H1 (cell line): ENCODE data around the gene EXTL2. TPM values are rescaled to one million over a fixed set of nuclear protein-coding genes. Genes with fewer than 3 reads are reported as not detected.

Source experiments
- CTCF ChIA-PET: fragments of 300-600 bp; sonication (Branson Sonifier 250); formaldehyde crosslinking; loops from one replicate; lab custom pipeline; 2021; ENCODE audit not compliant: partially characterized antibody; lab: Charles Lee
- POLR2A ChIA-PET: fragments of 300-600 bp; sonication (Branson Sonifier 250); formaldehyde crosslinking; loops from one replicate; lab custom pipeline; 2021; ENCODE audit warnings: inconsistent platforms; ENCODE audit not compliant: partially characterized antibody; lab: Charles Lee
- DNase-seq, 2 experiments: peaks; one replicate each; pipeline versions ENCODE4 v3.0.0 to v3.0.0-alpha.2; 2010 to 2022; ENCODE audit warnings: low spot score in 2 of 2, low read depth in 1 of 2, mixed read lengths in 1 of 2
- FAIRE-seq: peaks from 2 replicates; lab custom pipeline; 2011; peaks lifted over from hg19 to GRCh38; lab: Jason Lieb, UNC
- H2AFZ ChIP-seq: 2 replicates; pipeline ENCODE4 v1.8.1; 2012; ENCODE audit warnings: low read length, inconsistent platforms
- H2AK5ac ChIP-seq: 2 replicates; pipeline ENCODE4 v1.6.1; 2013; ENCODE audit warnings: low read depth, low read length
- H2BK120ac ChIP-seq: replicated peaks from 2 replicates; pipeline ENCODE3; 2013; ENCODE audit warnings: low read depth, low read length, inconsistent platforms
- H2BK12ac ChIP-seq: 2 replicates; pipeline ENCODE4 v1.6.1; 2013; ENCODE audit warnings: low read depth, low read length
- H2BK15ac ChIP-seq: 2 replicates; pipeline ENCODE4 v1.6.1; 2013; ENCODE audit warnings: low read length
- H2BK20ac ChIP-seq: 2 replicates; pipeline ENCODE4 v1.6.1; 2013; ENCODE audit warnings: low read length
- H2BK5ac ChIP-seq: 2 replicates; pipeline ENCODE4 v1.6.1; 2013; ENCODE audit warnings: low read depth, low read length
- H3K14ac ChIP-seq: 2 replicates; pipeline ENCODE4 v1.6.1; 2013; ENCODE audit warnings: inconsistent platforms; ENCODE audit not compliant: insufficient read length
- H3K18ac ChIP-seq: 2 replicates; pipeline ENCODE4 v1.6.1; 2013; ENCODE audit warnings: low read length; ENCODE audit errors: extremely low read depth
- H3K23ac ChIP-seq: 2 replicates; pipeline ENCODE4 v1.6.1; 2013; ENCODE audit warnings: inconsistent platforms; ENCODE audit not compliant: insufficient read length
- H3K23me2 ChIP-seq: 2 replicates; pipeline ENCODE4 v1.6.1; 2013; ENCODE audit warnings: low read depth, low read length
- H3K27ac ChIP-seq: 2 replicates; pipeline ENCODE4 v1.6.1; 2011; ENCODE audit warnings: low read depth, low read length, inconsistent platforms
- H3K27me3 ChIP-seq, 4 experiments: replicated peaks in 1 of 4; 1 replicate in 1 of 4; 2 replicates in 3 of 4; pipeline versions ENCODE4 v1.6.1 to v1.8.1; 2011 to 2013; ENCODE audit warnings: low read length in 3 of 4, mild to moderate bottlenecking in 3 of 4, inconsistent platforms in 2 of 4, mixed read lengths in 2 of 4, moderate library complexity in 1 of 4; ENCODE audit not compliant: control insufficient read depth in 3 of 4, insufficient read depth in 3 of 4; ENCODE audit errors: extremely low read depth in 1 of 4
- H3K36me3 ChIP-seq, 4 experiments: 2 replicates each; pipeline versions ENCODE4 v1.6.1 to v1.8.1; 2011 to 2013; ENCODE audit warnings: mild to moderate bottlenecking in 4 of 4, low read length in 3 of 4, moderate library complexity in 2 of 4, control low read depth in 1 of 4, inconsistent platforms in 1 of 4; ENCODE audit not compliant: insufficient read depth in 4 of 4, control insufficient read depth in 2 of 4
- H3K4ac ChIP-seq: replicated peaks from 2 replicates; pipeline ENCODE3; 2013; ENCODE audit warnings: low read length, low read depth, mixed read lengths, inconsistent platforms; ENCODE audit not compliant: insufficient read length
- H3K4me1 ChIP-seq, 4 experiments: replicated peaks in 1 of 4; 1 replicate in 1 of 4; 2 replicates in 3 of 4; pipeline versions ENCODE4 v1.6.1 to v1.8.1; 2011 to 2013; ENCODE audit warnings: low read length in 3 of 4, inconsistent platforms in 2 of 4, mixed read lengths in 1 of 4; ENCODE audit not compliant: insufficient read depth in 4 of 4, control insufficient read depth in 3 of 4
- H3K4me2 ChIP-seq, 2 experiments: 2 replicates each; pipeline versions ENCODE4 v1.6.1 to v1.8.1; 2011 to 2013; ENCODE audit warnings: low read depth in 2 of 2, low read length in 2 of 2, control low read depth in 1 of 2, inconsistent platforms in 1 of 2, mild to moderate bottlenecking in 1 of 2; ENCODE audit not compliant: insufficient read depth in 1 of 2
- H3K4me3 ChIP-seq, 4 experiments: fragments of 200-600, 300-600 bp in 1 of 4; sonication (generic), shearing (Covaris generic), sonication (Bioruptor Twin) in 1 of 4; 2 replicates each; pipeline versions ENCODE4 v1.5.1 to v1.8.1; 2011 to 2016; ENCODE audit warnings: low read length in 4 of 4, low read depth in 3 of 4, control low read depth in 2 of 4, inconsistent platforms in 2 of 4, mild to moderate bottlenecking in 2 of 4, mixed read lengths in 1 of 4, moderate library complexity in 1 of 4; ENCODE audit not compliant: insufficient read depth in 2 of 4; ENCODE audit errors: extremely low read depth in 1 of 4
- H3K56ac ChIP-seq: replicated peaks from 2 replicates; pipeline ENCODE3; 2013; ENCODE audit warnings: low read depth, mild to moderate bottlenecking, mixed read lengths, low read length, inconsistent platforms; ENCODE audit not compliant: insufficient read length
- H3K79me1 ChIP-seq: 2 replicates; pipeline ENCODE4 v1.6.1; 2013; ENCODE audit warnings: low read depth, low read length, control low read depth
- H3K79me2 ChIP-seq, 2 experiments: 2 replicates each; pipeline versions ENCODE4 v1.6.1 to v1.8.1; 2012 to 2013; ENCODE audit warnings: low read length in 2 of 2, mild to moderate bottlenecking in 2 of 2, inconsistent platforms in 1 of 2; ENCODE audit not compliant: insufficient read depth in 2 of 2, control insufficient read depth in 1 of 2
- H3K9ac ChIP-seq, 4 experiments: replicated peaks in 1 of 4; 1 replicate in 1 of 4; 2 replicates in 3 of 4; pipeline versions ENCODE4 v1.6.1 to v1.8.1; 2011 to 2013; ENCODE audit warnings: low read depth in 3 of 4, low read length in 3 of 4, control low read depth in 2 of 4, mild to moderate bottlenecking in 2 of 4, moderate library complexity in 2 of 4, inconsistent platforms in 1 of 4; ENCODE audit errors: extremely low read depth in 1 of 4
- H3K9me3 ChIP-seq, 2 experiments: 2 replicates each; pipeline versions ENCODE4 v1.6.1 to v1.8.1; 2012 to 2013; ENCODE audit warnings: mild to moderate bottlenecking in 2 of 2, moderate library complexity in 2 of 2, control low read depth in 1 of 2, inconsistent platforms in 1 of 2, low read depth in 1 of 2, low read length in 1 of 2, mixed read lengths in 1 of 2; ENCODE audit not compliant: insufficient read depth in 2 of 2
- H4K20me1 ChIP-seq, 2 experiments: replicated peaks in 1 of 2; 2 replicates each; pipeline versions ENCODE3 to v1.8.1; 2011 to 2013; ENCODE audit warnings: inconsistent platforms in 2 of 2, low read length in 2 of 2, mild to moderate bottlenecking in 1 of 2; ENCODE audit not compliant: insufficient read depth in 2 of 2, control insufficient read depth in 1 of 2
- H4K5ac ChIP-seq: 2 replicates; pipeline ENCODE4 v1.6.1; 2013; ENCODE audit warnings: low read length, low read depth, mixed read lengths, inconsistent platforms; ENCODE audit not compliant: insufficient read length
- H4K8ac ChIP-seq: 2 replicates; pipeline ENCODE4 v1.8.0; 2013; ENCODE audit warnings: mild to moderate bottlenecking, moderate library complexity, low read length, inconsistent platforms; ENCODE audit not compliant: insufficient read depth; ENCODE audit errors: extremely low read depth
- H4K91ac ChIP-seq: replicated peaks from 2 replicates; pipeline ENCODE3; 2013; ENCODE audit warnings: low read length, mixed read lengths, inconsistent platforms; ENCODE audit not compliant: insufficient read length
- BCL11A ChIP-seq, 2 experiments: IDR thresholded peaks; one replicate each; pipeline ENCODE4 v1.6.1; 2011; ENCODE audit warnings: low read depth in 2 of 2, low read length in 2 of 2, mild to moderate bottlenecking in 2 of 2
- BRCA1 ChIP-seq: IDR thresholded peaks from 2 replicates; pipeline ENCODE4 v1.6.1; 2012; ENCODE audit warnings: low read depth, low read length, improper control_type of control experiment
- CBX8 ChIP-seq: fragments of 300-800, 300-1000 bp; sonication (generic); IDR thresholded peaks from 2 replicates; pipeline ENCODE4 v1.7.1; 2016; ENCODE audit warnings: low read depth, low read length, borderline replicate concordance
- CHD1 ChIP-seq: IDR thresholded peaks from 2 replicates; pipeline ENCODE4 v1.6.1; 2012; ENCODE audit warnings: low read depth, low read length, improper control_type of control experiment
- EZH2 ChIP-seq: fragments of 200-600 bp; sonication (generic); IDR thresholded peaks from 2 replicates; pipeline ENCODE4 v1.7.1; 2012; ENCODE audit warnings: low read depth, mild to moderate bottlenecking, moderate library complexity, low read length, inconsistent platforms; ENCODE audit not compliant: severe bottlenecking
- MAFK ChIP-seq: IDR thresholded peaks from 2 replicates; pipeline ENCODE4 v1.6.1; 2012; ENCODE audit warnings: low read depth, mild to moderate bottlenecking, improper control_type of control experiment, low read length
- RBBP5 ChIP-seq: IDR thresholded peaks from 2 replicates; pipeline ENCODE4 v1.7.1; 2012; ENCODE audit warnings: low read depth, mild to moderate bottlenecking, inconsistent platforms, low read length, moderate library complexity, borderline replicate concordance
- RNF2 ChIP-seq: fragments of 200-900, 300-1000 bp; sonication (generic); IDR thresholded peaks from 2 replicates; pipeline ENCODE4 v1.7.1; 2016; ENCODE audit warnings: borderline replicate concordance, low read depth, mild to moderate bottlenecking, antibody characterized with exemption, low read length; ENCODE audit not compliant: poor library complexity, severe bottlenecking; ENCODE audit errors: missing control alignments
- SP1 ChIP-seq: IDR thresholded peaks from 2 replicates; pipeline ENCODE4 v1.6.1; 2011; ENCODE audit warnings: low read depth, low read length
- SP4 ChIP-seq: IDR thresholded peaks from 2 replicates; pipeline ENCODE4 v1.6.1; 2012; ENCODE audit warnings: low read length, inconsistent platforms
- TAF7 ChIP-seq: optimal IDR thresholded peaks from 2 replicates; pipeline ENCODE3; 2011; ENCODE audit warnings: low read depth, mild to moderate bottlenecking, inconsistent platforms, low read length, moderate library complexity, borderline replicate concordance
- ZNF274 ChIP-seq: IDR thresholded peaks from 2 replicates; pipeline ENCODE4 v1.7.0; 2012; ENCODE audit warnings: low read length, borderline replicate concordance; ENCODE audit errors: extremely low read depth
- WGBS, 2 experiments: shearing (Covaris generic) in 1 of 2; methylation state at CpG; one replicate each; pipeline versions ENCODE4 v1.1.6 to v1.1.7; 2013 to 2015; ENCODE audit warnings: low lambda C conversion rate in 2 of 2, mixed read lengths in 2 of 2, inconsistent platforms in 1 of 2, low coverage in 1 of 2, missing lambda C conversion rate in 1 of 2; ENCODE audit not compliant: insufficient replicate concordance in 2 of 2, insufficient coverage in 1 of 2, insufficient read length in 1 of 2; ENCODE audit errors: extremely low coverage in 1 of 2, missing lambda C conversion rate in 1 of 2; 5-methylcytosine and 5-hydroxymethylcytosine counted together
- polyA plus RNA-seq, 7 experiments: library from polyadenylated mRNA; depleted of rRNA in 3 of 7; stranded (reverse) in 5 of 7; unstranded in 2 of 7; fragments of >200 nt in 5 of 7; fragments of 200-250 nt in 2 of 7; gene quantifications; 1 replicate in 5 of 7; 2 replicates in 1 of 7; 4 replicates in 1 of 7; pipeline versions ENCODE4 v1.2.1 to v1.2.3, GENCODE V29; 2011 to 2013; ENCODE audit warnings: missing spikeins in 2 of 7, mixed read lengths in 2 of 7
- total RNA-seq: library from RNA; stranded (reverse); fragmentation: NEBNext Ultra II Directional; extraction: Animal tissue kit (Norgen Biotek cat#: 25700); gene quantifications from 2 replicates; pipeline ENCODE4 v1.2.1, GENCODE V29; 2021
- TF ChIP-seq, protein P1 (sequence below): IDR thresholded peaks from 2 replicates; pipeline ENCODE4 v1.6.1; 2012; ENCODE audit warnings: inconsistent platforms

Gene EXTL2
- total and polyA plus RNA-seq, 2 of the 8 experiments (the other 6 are each of a cell fraction or from before 2014, with no cell fraction given) = 27.1 to 54.7 TPM

DNA sequence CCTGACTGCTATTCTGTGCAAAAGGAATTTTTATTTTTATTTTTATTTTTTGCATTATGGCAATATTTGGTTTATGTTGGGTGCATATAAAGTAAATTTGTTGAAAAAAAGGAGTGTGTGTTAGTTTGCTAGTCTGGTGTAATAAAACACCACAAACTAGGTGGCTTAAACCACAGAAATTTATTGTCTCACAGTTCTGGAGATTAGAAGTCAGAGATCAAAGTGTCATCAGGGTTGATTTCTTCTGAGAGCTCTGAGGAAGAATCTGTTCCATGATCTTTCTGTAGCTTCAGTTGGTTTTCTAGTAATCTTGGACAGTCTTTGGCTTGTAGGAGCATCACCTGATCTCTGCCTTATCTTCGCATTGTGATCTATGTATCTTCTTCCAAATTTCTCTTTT, 7.7 kb upstream of the EXTL2 start:
- H4K8ac ChIP-seq = no peak overlapping the region
- H3K4ac ChIP-seq = no peak overlapping the region
- no peak overlapping the region for H3K4me3 ChIP-seq
- H3K9ac ChIP-seq = no peak overlapping the region
- H3K4me2 ChIP-seq = no peak overlapping the region
- no peak overlapping the region for H3K27ac ChIP-seq
- H2AK5ac ChIP-seq = no peak overlapping the region
- no peak for FAIRE-seq
- H3K27me3 ChIP-seq = no peaks in the 10 kb centered on the region
- no peak overlapping the region for H2BK5ac ChIP-seq
- H3K79me1 ChIP-seq = no peaks in the 10 kb centered on the region
- no peak overlapping the region for H2BK15ac ChIP-seq
- peaks cover 0 to 8% of the 10 kb centered on the region in 2 experiments for H4K20me1 ChIP-seq
- H3K79me2 ChIP-seq = peaks cover 0 to 36% of the 10 kb centered on the region in 2 experiments; a peak in 3 of 4 replicates
- H4K91ac ChIP-seq = no peak overlapping the region
- H2AFZ ChIP-seq = no peak overlapping the region
- DNase-seq = no peak
- no peak overlapping the region for H3K14ac ChIP-seq
- ChIA-PET CTCF (interaction anchor here (1.1 kb wide), 1 partner anchor 33 kb away, joined by 3 read pairs; no protein-coding TSS in a partner anchor), POLR2A (no interaction called here)
- no peak overlapping the region for H3K18ac ChIP-seq
- no peak overlapping the region for H3K56ac ChIP-seq
- no peaks in the 10 kb centered on the region for H3K9me3 ChIP-seq
- no peak overlapping the region for H4K5ac ChIP-seq
- H3K36me3 ChIP-seq = peaks cover 0 to 48% (median 15%) of the 10 kb centered on the region in 4 experiments; a peak in 6 of 8 replicates
- no peak overlapping the region for H2BK120ac ChIP-seq
- H3K23ac ChIP-seq = no peak overlapping the region
- H2BK12ac ChIP-seq = no peak overlapping the region
- H2BK20ac ChIP-seq = no peak overlapping the region
- no peaks in the 10 kb centered on the region for H3K23me2 ChIP-seq
- peaks cover 0 to under 1% (median 0%) of the 10 kb centered on the region in 4 experiments; a peak in 2 of 7 replicates for H3K4me1 ChIP-seq
- 92% methylated on average over 1 of the region's 1 CpG; no CpG with 5 or more reads in 1 of the 2 experiments for WGBS, 2 experiments
- TF ChIP-seq SP1 (no peak), RBBP5 (no peak), TAF7 (no peak), EZH2 (no peak), ZNF274 (no peak), RNF2 (no peak), MAFK (no peak), CHD1 (no peak), BCL11A (IDR thresholded peaks at IDR 0.05; ENCODE audit: low read depth in 2 of 2, low read length in 2 of 2) (no peak), BRCA1 (no peak), CBX8 (no peak), SP4 (no peak)
- TF ChIP-seq, protein P1, sequence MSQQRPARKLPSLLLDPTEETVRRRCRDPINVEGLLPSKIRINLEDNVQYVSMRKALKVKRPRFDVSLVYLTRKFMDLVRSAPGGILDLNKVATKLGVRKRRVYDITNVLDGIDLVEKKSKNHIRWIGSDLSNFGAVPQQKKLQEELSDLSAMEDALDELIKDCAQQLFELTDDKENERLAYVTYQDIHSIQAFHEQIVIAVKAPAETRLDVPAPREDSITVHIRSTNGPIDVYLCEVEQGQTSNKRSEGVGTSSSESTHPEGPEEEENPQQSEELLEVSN = no peak
